H9 (cell line): Measurements from ENCODE around the gene TSPYL2. TPM values are rescaled to one million over a fixed set of nuclear protein-coding genes. Genes with fewer than 3 reads are reported as not detected.

Source experiments
- DNase-seq: peaks from one replicate; pipeline ENCODE4 v3.0.0-alpha.2; 2017
- H2AFZ ChIP-seq: one replicate; pipeline ENCODE4 v1.6.1; 2013; ENCODE audit warnings: mild to moderate bottlenecking, low read length, control low read depth, moderate library complexity
- H2AK5ac ChIP-seq: 2 replicates; pipeline ENCODE4 v1.6.1; 2013; ENCODE audit warnings: low read length, control low read depth, mixed read lengths; ENCODE audit not compliant: insufficient read length
- H2BK120ac ChIP-seq: one replicate; pipeline ENCODE4 v1.6.1; 2013; ENCODE audit warnings: low read depth, mild to moderate bottlenecking, low read length, control low read depth, inconsistent platforms; ENCODE audit not compliant: poor library complexity, severe bottlenecking
- H2BK12ac ChIP-seq: 2 replicates; pipeline ENCODE4 v1.6.1; 2013; ENCODE audit warnings: low read length, control low read depth, mixed read lengths, low read depth; ENCODE audit not compliant: insufficient read length
- H2BK15ac ChIP-seq: 2 replicates; pipeline ENCODE4 v1.6.1; 2013; ENCODE audit warnings: low read depth, low read length, control low read depth
- H2BK20ac ChIP-seq: one replicate; pipeline ENCODE4 v1.6.1; 2013; ENCODE audit warnings: low read depth, mild to moderate bottlenecking, low read length, control low read depth, inconsistent platforms; ENCODE audit not compliant: poor library complexity, severe bottlenecking
- H2BK5ac ChIP-seq: 2 replicates; pipeline ENCODE4 v1.6.1; 2013; ENCODE audit warnings: low read length, control low read depth, mixed read lengths; ENCODE audit not compliant: insufficient read length
- H3K14ac ChIP-seq: 2 replicates; pipeline ENCODE4 v1.6.1; 2013; ENCODE audit warnings: low read length, control low read depth; ENCODE audit not compliant: insufficient read depth
- H3K18ac ChIP-seq: 2 replicates; pipeline ENCODE4 v1.6.1; 2013; ENCODE audit warnings: low read depth, mild to moderate bottlenecking, mixed read lengths, low read length, control low read depth; ENCODE audit not compliant: insufficient read length
- H3K23ac ChIP-seq: 2 replicates; pipeline ENCODE4 v1.6.1; 2013; ENCODE audit warnings: low read length, control low read depth, mixed read lengths, low read depth; ENCODE audit not compliant: insufficient read length
- H3K23me2 ChIP-seq: 2 replicates; pipeline ENCODE4 v1.6.1; 2013; ENCODE audit warnings: low read depth, mild to moderate bottlenecking, mixed read lengths, low read length, control low read depth; ENCODE audit not compliant: insufficient read length, poor library complexity, severe bottlenecking
- H3K27ac ChIP-seq: 2 replicates; pipeline ENCODE4 v1.5.1; 2013; ENCODE audit warnings: low read length, control low read depth, mixed read lengths, low read depth; ENCODE audit not compliant: insufficient read length
- H3K27me3 ChIP-seq: 2 replicates; pipeline ENCODE4 v1.6.1; 2013; ENCODE audit warnings: low read length, control low read depth, inconsistent platforms; ENCODE audit not compliant: insufficient read depth
- H3K4ac ChIP-seq: 2 replicates; pipeline ENCODE4 v1.6.1; 2013; ENCODE audit warnings: low read depth, mild to moderate bottlenecking, control low read depth, inconsistent platforms, low read length, moderate library complexity
- H3K4me1 ChIP-seq: 2 replicates; pipeline ENCODE4 v1.6.1; 2013; ENCODE audit warnings: low read length, control low read depth, inconsistent platforms; ENCODE audit not compliant: insufficient read depth
- H3K4me2 ChIP-seq: 2 replicates; pipeline ENCODE4 v1.6.1; 2013; ENCODE audit warnings: low read length, control low read depth, mixed read lengths; ENCODE audit not compliant: insufficient read length, insufficient read depth
- H3K56ac ChIP-seq: 2 replicates; pipeline ENCODE4 v1.6.1; 2013; ENCODE audit warnings: low read depth, mild to moderate bottlenecking, mixed read lengths, low read length, control low read depth; ENCODE audit not compliant: insufficient read length
- H3K79me1 ChIP-seq: 2 replicates; pipeline ENCODE4 v1.6.1; 2013; ENCODE audit warnings: low read depth, mild to moderate bottlenecking, moderate library complexity, low read length, control low read depth, inconsistent platforms; ENCODE audit not compliant: insufficient read depth, poor library complexity, severe bottlenecking
- H3K79me2 ChIP-seq: 2 replicates; pipeline ENCODE4 v1.6.1; 2013; ENCODE audit warnings: low read length, control low read depth, inconsistent platforms; ENCODE audit not compliant: insufficient read depth
- H3K9ac ChIP-seq: 2 replicates; pipeline ENCODE4 v1.6.1; 2013; ENCODE audit warnings: low read length, control low read depth, mixed read lengths; ENCODE audit not compliant: insufficient read length; ENCODE audit errors: extremely low read depth
- H3K9me3 ChIP-seq: one replicate; pipeline ENCODE4 v1.6.1; 2013; ENCODE audit warnings: low read depth, low read length, inconsistent platforms; ENCODE audit not compliant: control insufficient read depth
- H3T11ph ChIP-seq: one replicate; pipeline ENCODE4 v1.6.1; 2013; ENCODE audit warnings: mild to moderate bottlenecking, low read length, control low read depth, inconsistent platforms
- H4K20me1 ChIP-seq: one replicate; pipeline ENCODE4 v1.6.1; 2013; ENCODE audit not compliant: control insufficient read depth, insufficient read length, insufficient read depth
- H4K5ac ChIP-seq: 2 replicates; pipeline ENCODE4 v1.6.1; 2013; ENCODE audit warnings: low read depth, mild to moderate bottlenecking, mixed read lengths, low read length, control low read depth; ENCODE audit not compliant: insufficient read length
- H4K8ac ChIP-seq: replicated peaks from 2 replicates; pipeline ENCODE4 v1.6.1; 2013; ENCODE audit warnings: low read length, control low read depth, mixed read lengths, low read depth; ENCODE audit not compliant: insufficient read length
- H4K91ac ChIP-seq: 2 replicates; pipeline ENCODE4 v1.6.1; 2013; ENCODE audit warnings: low read depth, mild to moderate bottlenecking, moderate library complexity, mixed read lengths, low read length, control low read depth; ENCODE audit not compliant: insufficient read length
- H3K27ac Mint-ChIP-seq, 3 experiments: 2 replicates in 2 of 3; 3 replicates in 1 of 3; pipeline ENCODE4 v1.8.0; 2020 to 2021; ENCODE audit warnings: mixed read lengths in 3 of 3, mild to moderate bottlenecking in 1 of 3, moderate library complexity in 1 of 3
- H3K27me3 Mint-ChIP-seq: 2 replicates; pipeline ENCODE4 v1.8.0; 2021; ENCODE audit warnings: low read depth, mild to moderate bottlenecking, moderate library complexity, mixed read lengths
- H3K36me3 Mint-ChIP-seq, 3 experiments: 2 replicates in 2 of 3; 3 replicates in 1 of 3; pipeline ENCODE4 v1.8.0; 2020 to 2021; ENCODE audit warnings: low read depth in 3 of 3, mixed read lengths in 3 of 3; ENCODE audit not compliant: insufficient read depth in 1 of 3
- H3K4me1 Mint-ChIP-seq, 2 experiments: 2 replicates each; pipeline ENCODE4 v1.8.0; 2020; ENCODE audit warnings: mixed read lengths in 2 of 2
- H3K4me3 Mint-ChIP-seq, 2 experiments: 2 replicates in 1 of 2; 3 replicates in 1 of 2; pipeline ENCODE4 v1.8.0; 2020 to 2021; ENCODE audit warnings: mild to moderate bottlenecking in 2 of 2, mixed read lengths in 2 of 2, moderate library complexity in 1 of 2
- H3K9me3 Mint-ChIP-seq, 2 experiments: 2 replicates in 1 of 2; 3 replicates in 1 of 2; pipeline ENCODE4 v1.8.0; 2020; ENCODE audit warnings: mild to moderate bottlenecking in 2 of 2, mixed read lengths in 2 of 2, moderate library complexity in 1 of 2
- CTCF ChIP-seq: fragments of 200-600 bp; sonication (generic); conservative IDR thresholded peaks from 3 replicates; pipeline ENCODE4 v1.8.0; 2021; ENCODE audit warnings: antibody characterized with exemption, mild to moderate bottlenecking
- WGBS: extraction: QIAGEN DNeasy Blood & Tissue Kit; methylation state at CpG from one replicate; pipeline ENCODE4 v1.1.7; 2013; ENCODE audit warnings: missing lambda C conversion rate, low lambda C conversion rate, mixed read lengths; ENCODE audit not compliant: insufficient read length; ENCODE audit errors: extremely low coverage; 5-methylcytosine and 5-hydroxymethylcytosine counted together
- total RNA-seq: library from RNA; stranded (reverse); gene quantifications from 2 replicates; pipeline ENCODE4 v1.2.1, GENCODE V29; 2021

Gene TSPYL2
- total RNA-seq, 1 experiment from 2014 or later: 24.6 TPM

- Histone ChIP-seq H3K23ac (no peak within 1 kb of the TSS), H3K9me3 (peaks cover 35% of the 10 kb centered on the region), H3K14ac (peak within 1 kb of the TSS; percentile 98; the same call in 1 of the 2 replicates), H2BK5ac (no peak within 1 kb of the TSS), H2BK120ac (no peak within 1 kb of the TSS), H2AFZ (no peak within 1 kb of the TSS), H2BK12ac (no peak within 1 kb of the TSS), H3K56ac (no peak within 1 kb of the TSS), H4K91ac (no peak within 1 kb of the TSS), H3K4ac (no peak within 1 kb of the TSS), H3K18ac (peak within 1 kb of the TSS; percentile 99), H2BK15ac (no peak within 1 kb of the TSS), H4K20me1 (no peaks in the 10 kb centered on the region), H2BK20ac (no peak within 1 kb of the TSS), H3K79me2 (no peaks in the 10 kb centered on the region; the same call in 1 of the 2 replicates), H3K27ac (no peak within 1 kb of the TSS), H3K9ac (peak within 1 kb of the TSS; percentile 67), H3K27me3 (no peaks in the 10 kb centered on the region), H3K4me2 (peak within 1 kb of the TSS; percentile 78), H2AK5ac (no peak within 1 kb of the TSS), H3K23me2 (peaks cover 9% of the 10 kb centered on the region), H3K4me1 (no peaks in the 10 kb centered on the region), H4K5ac (no peak within 1 kb of the TSS), H3K79me1 (no peaks in the 10 kb centered on the region), H4K8ac (no peak within 1 kb of the TSS), H3T11ph (no peak within 1 kb of the TSS)
- peak within 1 kb of the TSS in 2 of 3 experiments; percentile 64 to 86; a peak in 4 of 7 replicates for H3K27ac Mint-ChIP-seq
- peak; percentile 84 for DNase-seq
- peaks cover 46 to 51% of the 10 kb centered on the region in 2 experiments for H3K9me3 Mint-ChIP-seq
- peak within 1 kb of the TSS; percentile 70 to 86 for H3K4me3 Mint-ChIP-seq
- peaks cover 0 to 4% (median 0%) of the 10 kb centered on the region in 3 experiments; a peak in 3 of 7 replicates for H3K36me3 Mint-ChIP-seq
- H3K4me1 Mint-ChIP-seq: peaks cover 5 to 15% of the 10 kb centered on the region in 2 experiments
- WGBS: no CpG with 5 or more reads among the region's 38 CpGs
- peaks cover 3% of the 10 kb centered on the region for H3K27me3 Mint-ChIP-seq
- no peak for TF ChIP-seq CTCF
These were observed 33.7 kb upstream of the TSPYL2 start, which contains the start of gene GPR173 for GRCh38 chrX:53048169-53049126. TSS of gene GPR173 (plus strand) at chrX:53048789. CDS start at chrX:53076622, 27,833 bp downstream.
